ENCODE measurements around the gene RUNX1.

GRCh38 chr21:35019631-35020032, 29.5 kb downstream of the RUNX1 start:
- no peak for TF ChIP-seq CTCF (IDR thresholded peaks at IDR 0.05 in 8 of 11, conservative IDR thresholded peaks at IDR 0.05 in 3 of 11)
- no peak for TF ChIP-seq POLR2AphosphoS5 (IDR thresholded peaks at IDR 0.05)

Measured in spleen (tissue), 7 donors.